SK-N-SH (cell line): ENCODE results near the gene FAM114A1.

Source experiments
- EP300 ChIP-seq, 2 experiments: IDR thresholded peaks; 2 replicates each; pipeline versions ENCODE4 v1.4.0 to v1.6.1; 2012; ENCODE audit warnings: borderline replicate concordance in 1 of 2, low read depth in 1 of 2, low read length in 1 of 2
- GABPA ChIP-seq: IDR thresholded peaks from 2 replicates; pipeline ENCODE4 v1.4.0; 2012; ENCODE audit warnings: low read depth, mild to moderate bottlenecking
- MXI1 ChIP-seq: IDR thresholded peaks from 2 replicates; pipeline ENCODE4 v1.6.1; 2012; ENCODE audit warnings: mild to moderate bottlenecking, low read depth, low read length, improper control_type of control experiment
- TEAD4 ChIP-seq: IDR thresholded peaks from 2 replicates; pipeline ENCODE4 v1.4.0; 2012; ENCODE audit warnings: mild to moderate bottlenecking, borderline replicate concordance; ENCODE audit not compliant: insufficient read depth
- TF ChIP-seq, protein P1 (sequence below): fragments of 150-350 bp; IDR thresholded peaks from 2 replicates; pipeline ENCODE4 v1.6.1; 2017; ENCODE audit warnings: antibody characterized with exemption, low read length, low read depth, borderline replicate concordance
- TF ChIP-seq, protein P2 (sequence below): fragments of 200-600 bp; sonication (generic); IDR thresholded peaks from 2 replicates; pipeline ENCODE4 v1.6.1; 2017; ENCODE audit warnings: antibody characterized with exemption, mild to moderate bottlenecking, moderate library complexity

DNA sequence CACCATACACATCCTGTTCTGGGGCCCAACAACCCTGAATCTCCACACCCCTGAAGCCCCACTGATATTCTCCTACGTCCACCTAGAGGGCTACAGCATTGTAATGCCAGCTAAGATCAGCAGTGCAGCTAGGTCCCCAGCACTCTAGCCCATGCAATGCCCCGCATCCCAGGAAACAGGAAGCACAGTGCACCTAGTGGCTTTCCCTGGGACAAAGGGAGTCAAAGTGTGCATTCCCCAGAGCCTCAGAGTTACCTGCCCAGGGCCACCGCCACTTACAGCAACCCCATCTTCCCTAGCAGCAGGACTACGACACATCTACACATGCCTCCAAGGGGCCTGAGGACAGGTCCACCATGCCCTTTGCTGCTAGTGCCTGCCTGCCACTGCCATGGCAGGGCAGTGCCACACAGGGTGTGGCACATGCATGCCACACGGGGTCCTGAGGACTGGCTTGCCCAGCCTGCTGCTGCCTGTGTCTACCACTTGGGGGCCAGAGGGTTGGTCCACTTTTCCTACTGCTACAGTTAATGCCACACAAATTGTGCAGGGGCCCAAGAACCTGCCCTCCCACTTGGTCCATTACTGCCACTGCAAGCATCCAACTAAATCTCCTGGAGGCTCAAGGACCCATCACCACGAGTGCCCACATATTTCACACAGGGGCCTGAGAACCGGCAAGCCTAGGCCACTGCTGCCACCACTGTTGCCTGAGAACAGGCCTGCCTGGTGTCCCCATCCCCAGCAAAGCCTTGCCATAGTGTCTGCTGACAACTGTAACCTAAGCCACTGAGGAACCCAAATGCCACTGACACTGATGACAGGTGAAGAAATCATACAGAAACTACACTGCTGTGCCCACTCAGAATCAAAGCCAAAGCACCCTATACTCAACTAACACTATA, 34.7 kb upstream of the FAM114A1 start:
- TF ChIP-seq TEAD4 (no peak), MXI1 (no peak), EP300 (IDR thresholded peaks at IDR 0.05; ENCODE audit: borderline replicate concordance in 1 of 2, low read depth in 1 of 2, low read length in 1 of 2) (no peak), GABPA (no peak)
- TF ChIP-seq, protein P1, sequence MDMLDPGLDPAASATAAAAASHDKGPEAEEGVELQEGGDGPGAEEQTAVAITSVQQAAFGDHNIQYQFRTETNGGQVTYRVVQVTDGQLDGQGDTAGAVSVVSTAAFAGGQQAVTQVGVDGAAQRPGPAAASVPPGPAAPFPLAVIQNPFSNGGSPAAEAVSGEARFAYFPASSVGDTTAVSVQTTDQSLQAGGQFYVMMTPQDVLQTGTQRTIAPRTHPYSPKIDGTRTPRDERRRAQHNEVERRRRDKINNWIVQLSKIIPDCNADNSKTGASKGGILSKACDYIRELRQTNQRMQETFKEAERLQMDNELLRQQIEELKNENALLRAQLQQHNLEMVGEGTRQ = no peak
- TF ChIP-seq, protein P2, sequence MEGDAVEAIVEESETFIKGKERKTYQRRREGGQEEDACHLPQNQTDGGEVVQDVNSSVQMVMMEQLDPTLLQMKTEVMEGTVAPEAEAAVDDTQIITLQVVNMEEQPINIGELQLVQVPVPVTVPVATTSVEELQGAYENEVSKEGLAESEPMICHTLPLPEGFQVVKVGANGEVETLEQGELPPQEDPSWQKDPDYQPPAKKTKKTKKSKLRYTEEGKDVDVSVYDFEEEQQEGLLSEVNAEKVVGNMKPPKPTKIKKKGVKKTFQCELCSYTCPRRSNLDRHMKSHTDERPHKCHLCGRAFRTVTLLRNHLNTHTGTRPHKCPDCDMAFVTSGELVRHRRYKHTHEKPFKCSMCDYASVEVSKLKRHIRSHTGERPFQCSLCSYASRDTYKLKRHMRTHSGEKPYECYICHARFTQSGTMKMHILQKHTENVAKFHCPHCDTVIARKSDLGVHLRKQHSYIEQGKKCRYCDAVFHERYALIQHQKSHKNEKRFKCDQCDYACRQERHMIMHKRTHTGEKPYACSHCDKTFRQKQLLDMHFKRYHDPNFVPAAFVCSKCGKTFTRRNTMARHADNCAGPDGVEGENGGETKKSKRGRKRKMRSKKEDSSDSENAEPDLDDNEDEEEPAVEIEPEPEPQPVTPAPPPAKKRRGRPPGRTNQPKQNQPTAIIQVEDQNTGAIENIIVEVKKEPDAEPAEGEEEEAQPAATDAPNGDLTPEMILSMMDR = no peak
